HuH-7.5 (cell line): ENCODE data around the gene SLC36A4.
"Not testable (repeated sequence)": the region's sequence is repeated elsewhere in the genome, so short reads cannot be mapped to it uniquely, and the experiment has no call there.

Experiments used
- DNase-seq: peaks from one replicate; pipeline ENCODE4 v3.0.0; 2011; ENCODE audit warnings: low spot score

Gene SLC36A4

GRCh38 chr11:93197380-93198214 lies at the start of gene SLC36A4:
TSS of gene SLC36A4 (minus strand) at chr11:93197991. CDS start at chr11:93197832, 159 bp downstream.
- DNase-seq: peak; percentile 55

GRCh38 chr11:93246790-93247189 lies 49.0 kb upstream of the SLC36A4 start:
- not testable (repeated sequence) for DNase-seq

GRCh38 chr11:93244018-93244417 lies 46.2 kb upstream of the SLC36A4 start:
- no peak for DNase-seq

GRCh38 chr11:93239966-93240365 lies 42.2 kb upstream of the SLC36A4 start:
- no peak for DNase-seq

GRCh38 chr11:93238956-93239355 lies 41.2 kb upstream of the SLC36A4 start:
- DNase-seq: no peak

- no peak for DNase-seq
Observed at GRCh38 chr11:93236741-93237675, 39.2 kb upstream of the SLC36A4 start.

- peak; percentile 11 for DNase-seq
Observed at GRCh38 chr11:93234602-93235207, 36.9 kb upstream of the SLC36A4 start.

GRCh38 chr11:93229876-93230275 lies 32.1 kb upstream of the SLC36A4 start:
- no peak for DNase-seq

- no peak for DNase-seq
Observed at GRCh38 chr11:93225662-93226061, 27.9 kb upstream of the SLC36A4 start.

- DNase-seq: no peak
Observed at GRCh38 chr11:93221539-93221938, 23.7 kb upstream of the SLC36A4 start.

- no peak for DNase-seq
Observed at GRCh38 chr11:93220078-93220477, 22.3 kb upstream of the SLC36A4 start.

GRCh38 chr11:93219440-93219839 lies 21.6 kb upstream of the SLC36A4 start:
- DNase-seq: no peak

GRCh38 chr11:93216511-93217101 lies 18.8 kb upstream of the SLC36A4 start:
- no peak for DNase-seq

GRCh38 chr11:93213622-93214021 lies 15.8 kb upstream of the SLC36A4 start:
- no peak for DNase-seq

- no peak for DNase-seq
Observed at GRCh38 chr11:93212094-93212493, 14.3 kb upstream of the SLC36A4 start.

GRCh38 chr11:93209466-93209865 lies 11.7 kb upstream of the SLC36A4 start:
- DNase-seq: no peak

GRCh38 chr11:93208663-93209270 lies 11.0 kb upstream of the SLC36A4 start:
- DNase-seq: no peak

- no peak for DNase-seq
Observed at GRCh38 chr11:93199616-93200015, 1.8 kb upstream of the SLC36A4 start.

GRCh38 chr11:93198215-93198845 lies 539 bp upstream of the SLC36A4 start:
- DNase-seq: no peak

GRCh38 chr11:93196816-93197379 lies 893 bp downstream of the SLC36A4 start:
- DNase-seq: no peak
